ENCODE data around the gene SMYD3. TPM values are rescaled to one million over a fixed set of nuclear protein-coding genes. Genes with fewer than 3 reads are reported as not detected.

SMYD3 gene
- total RNA-seq, 6 experiments from 2014 or later: 6.3 to 10.0 (median 6.6) TPM

DNA sequence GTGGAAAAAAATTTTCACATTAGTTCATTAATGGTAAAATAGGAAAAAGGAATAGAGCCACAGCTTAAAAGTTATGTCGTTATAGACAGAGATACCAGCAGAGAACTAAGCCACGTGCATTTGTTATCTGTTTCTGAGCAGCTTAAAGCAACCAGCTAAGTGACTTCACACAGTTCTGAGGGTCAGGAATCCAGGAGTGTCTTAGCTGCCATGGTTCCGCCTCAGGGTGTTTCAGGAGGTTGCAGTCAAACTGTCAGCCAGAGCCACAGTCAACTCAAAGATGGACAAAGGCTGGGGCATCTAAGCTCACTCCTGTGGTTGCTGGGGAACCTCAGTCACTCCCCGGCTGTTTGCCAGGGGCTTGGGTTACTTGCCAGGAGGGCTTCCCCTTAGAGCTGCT lies 515.8 kb downstream of the SMYD3 start:
- intact Hi-C loops (cut with DNase I): loop anchor here in 1 of 2 donors (10.0 kb wide), 1 partner anchor 836 kb away; the partner anchor contains the start of gene KIF26B
- DNase-seq (no peak), ATAC-seq (no peak)
- no peaks in the 10 kb centered on the region for H3K27me3 ChIP-seq
- no peak overlapping the region for H3K27ac ChIP-seq
- no peaks in the 10 kb centered on the region for H3K4me1 ChIP-seq
- TF ChIP-seq POLR2A (IDR thresholded peaks at IDR 0.05): no peak
- TF ChIP-seq, protein P1, sequence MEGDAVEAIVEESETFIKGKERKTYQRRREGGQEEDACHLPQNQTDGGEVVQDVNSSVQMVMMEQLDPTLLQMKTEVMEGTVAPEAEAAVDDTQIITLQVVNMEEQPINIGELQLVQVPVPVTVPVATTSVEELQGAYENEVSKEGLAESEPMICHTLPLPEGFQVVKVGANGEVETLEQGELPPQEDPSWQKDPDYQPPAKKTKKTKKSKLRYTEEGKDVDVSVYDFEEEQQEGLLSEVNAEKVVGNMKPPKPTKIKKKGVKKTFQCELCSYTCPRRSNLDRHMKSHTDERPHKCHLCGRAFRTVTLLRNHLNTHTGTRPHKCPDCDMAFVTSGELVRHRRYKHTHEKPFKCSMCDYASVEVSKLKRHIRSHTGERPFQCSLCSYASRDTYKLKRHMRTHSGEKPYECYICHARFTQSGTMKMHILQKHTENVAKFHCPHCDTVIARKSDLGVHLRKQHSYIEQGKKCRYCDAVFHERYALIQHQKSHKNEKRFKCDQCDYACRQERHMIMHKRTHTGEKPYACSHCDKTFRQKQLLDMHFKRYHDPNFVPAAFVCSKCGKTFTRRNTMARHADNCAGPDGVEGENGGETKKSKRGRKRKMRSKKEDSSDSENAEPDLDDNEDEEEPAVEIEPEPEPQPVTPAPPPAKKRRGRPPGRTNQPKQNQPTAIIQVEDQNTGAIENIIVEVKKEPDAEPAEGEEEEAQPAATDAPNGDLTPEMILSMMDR (IDR thresholded peaks at IDR 0.05): no peak
- no peaks in the 10 kb centered on the region for H3K9me3 ChIP-seq
- 60% methylated on average over 2 of the region's 4 CpGs for WGBS (ENCODE audit: insufficient coverage, low coverage, low lambda C conversion rate, missing lambda C conversion rate)
- H3K4me3 ChIP-seq: no peak overlapping the region
- no peaks in the 10 kb centered on the region for H3K36me3 ChIP-seq

DNA sequence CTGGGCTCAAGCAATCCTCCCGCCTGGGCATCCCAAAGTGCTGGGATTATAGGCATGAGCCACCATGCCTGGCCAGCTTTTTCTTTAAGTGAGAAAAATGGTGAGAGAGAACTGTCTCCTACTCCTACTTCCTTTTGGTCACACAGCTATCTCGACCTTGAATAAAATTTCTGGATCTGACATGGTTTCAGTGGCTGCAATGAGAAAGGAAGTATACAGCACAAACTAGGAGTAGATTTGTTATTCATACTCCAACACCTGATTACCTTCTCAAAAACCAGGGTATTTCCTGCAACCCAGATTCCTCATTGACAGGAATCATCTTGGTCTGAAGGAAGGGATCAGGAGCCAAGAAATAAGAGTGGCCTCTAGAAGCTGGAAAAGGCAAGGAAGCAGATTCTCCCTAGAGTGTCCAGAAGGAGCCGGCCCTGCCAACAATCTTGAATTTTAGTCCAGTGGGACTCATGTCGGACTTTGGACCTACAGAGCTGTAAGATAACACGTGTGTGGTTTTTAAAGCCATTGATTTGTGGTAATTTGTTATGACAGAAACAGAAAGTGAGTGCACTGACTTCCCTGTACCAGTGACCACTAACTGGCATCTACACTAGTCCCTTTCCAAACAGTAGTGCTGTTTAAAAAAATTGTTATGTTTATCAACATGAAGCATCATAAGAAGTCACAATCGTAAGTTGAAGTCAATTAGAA lies 516.6 kb downstream of the SMYD3 start:
- ATAC-seq: peak in 1 of 4 donors; percentile 74
- no peaks in the 10 kb centered on the region for H3K9me3 ChIP-seq
- no peak overlapping the region for H3K4me3 ChIP-seq
- no peaks in the 10 kb centered on the region for H3K36me3 ChIP-seq
- intact Hi-C loops (cut with DNase I): loop anchor here in 1 of 2 donors (10.0 kb wide), 1 partner anchor 836 kb away; the partner anchor contains the start of gene KIF26B
- H3K27me3 ChIP-seq: no peaks in the 10 kb centered on the region
- H3K27ac ChIP-seq: no peak overlapping the region
- DNase-seq: no peak
- WGBS (ENCODE audit: insufficient coverage, low coverage, low lambda C conversion rate, missing lambda C conversion rate): 45% methylated on average over 6 of the region's 6 CpGs
- H3K4me1 ChIP-seq: no peaks in the 10 kb centered on the region
- TF ChIP-seq, protein P1 (IDR thresholded peaks at IDR 0.05): no peak
- TF ChIP-seq POLR2A (IDR thresholded peaks at IDR 0.05): no peak

DNA sequence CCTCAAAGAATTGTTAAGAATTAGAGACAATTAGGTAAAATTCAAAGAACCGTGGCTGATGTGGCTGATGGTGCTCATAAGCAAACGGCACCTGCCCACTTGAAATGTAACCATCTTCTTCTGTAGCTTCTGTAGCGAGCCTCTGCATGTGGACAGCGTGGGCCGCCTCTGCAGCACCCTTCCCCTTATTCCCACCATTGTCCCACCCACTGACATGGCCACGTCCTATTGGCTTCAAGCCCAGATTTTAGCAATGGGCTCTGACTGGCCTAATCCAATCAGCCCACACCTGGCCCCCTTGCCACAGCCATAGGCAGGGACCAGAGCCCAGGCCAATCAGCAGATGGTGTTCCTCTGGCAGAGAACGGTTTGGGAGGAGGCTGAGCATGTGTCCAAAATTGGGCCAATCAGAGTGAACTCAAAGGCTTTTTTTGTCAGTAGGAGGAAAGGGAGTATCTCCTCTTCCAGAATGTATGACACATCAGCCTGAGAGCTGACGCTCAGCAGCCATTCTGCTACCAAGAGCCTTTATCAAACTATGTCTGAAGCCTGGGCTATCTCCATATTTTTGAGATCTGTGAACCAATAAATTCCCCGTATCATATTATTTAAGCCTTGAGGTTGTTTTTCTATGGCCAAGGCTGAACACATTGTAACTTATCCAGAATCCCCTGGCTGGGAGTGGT lies 518.5 kb downstream of the SMYD3 start:
- intact Hi-C loops (cut with DNase I): no loop called here
- WGBS (ENCODE audit: insufficient coverage, low coverage, low lambda C conversion rate, missing lambda C conversion rate): 80% methylated on average over 7 of the region's 9 CpGs
- no peak for DNase-seq

DNA sequence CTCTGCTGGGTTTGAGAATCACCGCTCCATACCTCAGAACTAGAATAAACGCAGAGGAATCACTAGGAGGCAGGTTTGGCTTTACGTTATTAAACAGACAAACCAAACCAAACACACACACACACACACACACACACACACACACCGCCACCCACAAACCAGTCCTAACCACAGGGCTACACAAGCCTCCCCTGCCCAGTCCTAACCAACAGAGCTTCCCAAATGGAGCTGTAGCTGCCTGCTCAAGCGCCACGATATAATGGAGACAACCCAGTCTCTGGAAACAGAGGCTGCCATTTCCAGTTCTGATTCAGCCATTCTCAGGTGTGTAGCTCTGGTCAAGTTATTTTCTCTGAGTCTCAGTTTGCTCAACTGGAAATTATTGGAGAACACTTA lies 519.1 kb downstream of the SMYD3 start:
- DNase-seq (no peak), ATAC-seq (no peak)
- TF ChIP-seq, protein P1 (IDR thresholded peaks at IDR 0.05): no peak
- no peak for TF ChIP-seq POLR2A (IDR thresholded peaks at IDR 0.05)
- WGBS (ENCODE audit: insufficient coverage, low coverage, low lambda C conversion rate, missing lambda C conversion rate): 88% methylated on average over 2 of the region's 6 CpGs
- H3K27me3 ChIP-seq: no peaks in the 10 kb centered on the region
- no peaks in the 10 kb centered on the region for H3K36me3 ChIP-seq
- H3K27ac ChIP-seq: no peak overlapping the region
- H3K9me3 ChIP-seq: no peaks in the 10 kb centered on the region
- no peak overlapping the region for H3K4me3 ChIP-seq
- H3K4me1 ChIP-seq: no peaks in the 10 kb centered on the region
- intact Hi-C loops (cut with DNase I): no loop called here

More for the DNA sequence above, 518.5 kb downstream of the SMYD3 start:
- Histone ChIP-seq H3K27ac (no peak overlapping the region), H3K4me1 (no peaks in the 10 kb centered on the region), H3K9me3 (no peaks in the 10 kb centered on the region), H3K4me3 (no peak overlapping the region), H3K27me3 (no peaks in the 10 kb centered on the region), H3K36me3 (no peaks in the 10 kb centered on the region)
- no peak for ATAC-seq
- TF ChIP-seq, protein P1 (IDR thresholded peaks at IDR 0.05): no peak
- no peak for TF ChIP-seq POLR2A (IDR thresholded peaks at IDR 0.05)
